HepG2 (cell line): ENCODE measurements around the gene HES7. TPM values are rescaled to one million over a fixed set of nuclear protein-coding genes. Genes with fewer than 3 reads are reported as not detected.

Source experiments
- CBX1 ChIP-seq: IDR thresholded peaks from one replicate; pipeline ENCODE4 v1.6.1; 2016; ENCODE audit warnings: antibody characterized with exemption, low read depth
- CBX5 ChIP-seq: sonication (generic); formaldehyde crosslinking; IDR thresholded peaks from 2 replicates; pipeline ENCODE4 v1.4.0; 2020; ENCODE audit warnings: missing genetic modification reagents, borderline replicate concordance
- CCAR2 ChIP-seq: fragments of 200-400 bp; formaldehyde crosslinking; optimal IDR thresholded peaks from 2 replicates; pipeline ENCODE3; 2018; ENCODE audit warnings: low read depth, mild to moderate bottlenecking, low read length, moderate library complexity
- CREM ChIP-seq, 2 experiments: sonication (generic) in 1 of 2; formaldehyde crosslinking in 1 of 2; IDR thresholded peaks; 2 replicates each; pipeline versions ENCODE4 v1.4.0 to v1.6.1; 2016 to 2020; ENCODE audit warnings: antibody characterized with exemption in 1 of 2, mild to moderate bottlenecking in 1 of 2, missing genetic modification reagents in 1 of 2
- EED ChIP-seq: sonication (generic); formaldehyde crosslinking; IDR thresholded peaks from 2 replicates; pipeline ENCODE4 v1.5.0; 2020; ENCODE audit warnings: mild to moderate bottlenecking, missing genetic modification reagents
- FOXK1 ChIP-seq: sonication (generic); formaldehyde crosslinking; IDR thresholded peaks from 2 replicates; pipeline ENCODE4 v1.4.0; 2020; ENCODE audit warnings: low read depth, missing genetic modification reagents, borderline replicate concordance
- HIVEP1 ChIP-seq: sonication (generic); formaldehyde crosslinking; IDR thresholded peaks from 2 replicates; pipeline ENCODE4 v1.4.0; 2020; ENCODE audit warnings: mild to moderate bottlenecking, missing genetic modification reagents
- KDM3A ChIP-seq: IDR thresholded peaks from 2 replicates; pipeline ENCODE4 v1.6.1; 2018; ENCODE audit warnings: low read depth, missing compliant biosample characterization
- MAF1 ChIP-seq: sonication (generic); formaldehyde crosslinking; IDR thresholded peaks from 2 replicates; pipeline ENCODE4 v1.5.0; 2020; ENCODE audit warnings: missing genetic modification reagents, borderline replicate concordance
- MED1 ChIP-seq: sonication (generic); formaldehyde crosslinking; IDR thresholded peaks from 2 replicates; pipeline ENCODE4 v1.4.0; 2020; ENCODE audit warnings: missing genetic modification reagents
- MYC ChIP-seq: sonication (generic); formaldehyde crosslinking; IDR thresholded peaks from 2 replicates; pipeline ENCODE4 v1.9.0; 2021; ENCODE audit warnings: missing genetic modification reagents, borderline replicate concordance
- ONECUT2 ChIP-seq: sonication (generic); formaldehyde crosslinking; IDR thresholded peaks from 2 replicates; pipeline ENCODE4 v1.4.0; 2020; ENCODE audit warnings: missing genetic modification reagents
- SIN3A ChIP-seq: IDR thresholded peaks from 2 replicates; pipeline ENCODE4 v1.6.1; 2011; ENCODE audit warnings: low read depth, mild to moderate bottlenecking, control low read depth, low read length, borderline replicate concordance
- ZNF468 ChIP-seq: sonication (generic); formaldehyde crosslinking; IDR thresholded peaks from 2 replicates; pipeline ENCODE4 v1.8.0; 2022; ENCODE audit warnings: mild to moderate bottlenecking, moderate library complexity, missing genetic modification reagents
- ZNF746 ChIP-seq: sonication (generic); formaldehyde crosslinking; IDR thresholded peaks from 2 replicates; pipeline ENCODE4 v1.8.0; 2022; ENCODE audit warnings: mild to moderate bottlenecking, missing genetic modification reagents
- ZNF850 ChIP-seq: sonication (generic); formaldehyde crosslinking; conservative IDR thresholded peaks from 2 replicates; pipeline ENCODE4 v1.9.0; 2021; ENCODE audit warnings: mild to moderate bottlenecking, missing genetic modification reagents
- ZSCAN25 ChIP-seq: sonication (generic); formaldehyde crosslinking; IDR thresholded peaks from 2 replicates; pipeline ENCODE4 v1.8.0; 2022; ENCODE audit warnings: mild to moderate bottlenecking, missing genetic modification reagents
- polyA plus RNA-seq, 8 experiments: library from polyadenylated mRNA; depleted of rRNA in 3 of 8; stranded (reverse) in 7 of 8; unstranded in 1 of 8; fragments of >200 nt; fragmentation: Illumina TruSeq in 4 of 8; extraction: Trizol in 4 of 8; gene quantifications; 2 replicates each; pipeline versions ENCODE4 v1.2.1 to v1.2.3, GENCODE V29; 2011 to 2016; ENCODE audit warnings: low read depth in 4 of 8, missing spikeins in 1 of 8, mixed read lengths in 1 of 8; ENCODE audit not compliant: insufficient read depth in 1 of 8
- total RNA-seq, 5 experiments: library from RNA; depleted of rRNA; stranded (reverse); fragments of >200 nt; fragmentation: Illumina TruSeq; extraction: Trizol; gene quantifications; 2 replicates each; pipeline ENCODE4 v1.2.3, GENCODE V29; 2016; ENCODE audit warnings: low read depth in 1 of 5
- TF ChIP-seq, protein P1 (sequence below): sonication (generic); formaldehyde crosslinking; IDR thresholded peaks from 2 replicates; pipeline ENCODE4 v1.4.0; 2020; ENCODE audit warnings: missing genetic modification reagents, borderline replicate concordance
- TF ChIP-seq, protein P2 (sequence below): sonication (generic); formaldehyde crosslinking; IDR thresholded peaks from 2 replicates; pipeline ENCODE4 v1.4.0; 2020; ENCODE audit warnings: mild to moderate bottlenecking, missing genetic modification reagents
- TF ChIP-seq, protein P3 (sequence below): sonication (generic); formaldehyde crosslinking; IDR thresholded peaks from 2 replicates; pipeline ENCODE4 v1.5.1; 2020; ENCODE audit warnings: missing genetic modification reagents, mild to moderate bottlenecking, borderline replicate concordance
- TF ChIP-seq, protein P4 (sequence below): sonication (generic); formaldehyde crosslinking; IDR thresholded peaks from 2 replicates; pipeline ENCODE4 v1.5.0; 2020; ENCODE audit warnings: mild to moderate bottlenecking, missing genetic modification reagents
- TF ChIP-seq, protein P5 (sequence below): sonication (generic); formaldehyde crosslinking; IDR thresholded peaks from 2 replicates; pipeline ENCODE4 v1.9.0; 2022; ENCODE audit warnings: low read depth, missing genetic modification reagents

HES7 gene
- total and polyA plus RNA-seq, 2 of the 13 experiments (the other 11 are each of a cell fraction or from before 2014, with no cell fraction given) = not detected

DNA sequence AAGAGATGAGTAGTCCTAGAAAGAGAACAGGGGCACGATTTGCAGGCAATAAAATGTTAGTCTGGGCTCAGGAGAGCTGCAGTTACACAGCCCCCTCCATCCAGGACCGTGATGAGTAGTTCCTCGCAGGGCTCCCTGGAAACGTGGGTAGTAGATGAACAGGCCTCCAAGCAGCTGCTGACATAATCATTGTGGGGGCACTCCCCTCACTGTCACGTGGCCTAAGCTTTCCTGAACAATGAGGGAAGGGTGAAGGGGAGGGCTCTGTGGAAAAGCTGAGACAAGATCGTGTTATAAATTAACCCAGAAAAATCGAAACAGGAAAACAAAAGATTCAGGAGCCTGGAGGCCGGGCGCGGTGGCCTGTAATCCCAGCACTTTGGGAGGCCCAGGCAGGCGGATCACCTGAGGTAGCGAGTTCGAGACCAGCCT is 29.6 kb upstream of the HES7 start (continued):
- TF ChIP-seq, protein P1, sequence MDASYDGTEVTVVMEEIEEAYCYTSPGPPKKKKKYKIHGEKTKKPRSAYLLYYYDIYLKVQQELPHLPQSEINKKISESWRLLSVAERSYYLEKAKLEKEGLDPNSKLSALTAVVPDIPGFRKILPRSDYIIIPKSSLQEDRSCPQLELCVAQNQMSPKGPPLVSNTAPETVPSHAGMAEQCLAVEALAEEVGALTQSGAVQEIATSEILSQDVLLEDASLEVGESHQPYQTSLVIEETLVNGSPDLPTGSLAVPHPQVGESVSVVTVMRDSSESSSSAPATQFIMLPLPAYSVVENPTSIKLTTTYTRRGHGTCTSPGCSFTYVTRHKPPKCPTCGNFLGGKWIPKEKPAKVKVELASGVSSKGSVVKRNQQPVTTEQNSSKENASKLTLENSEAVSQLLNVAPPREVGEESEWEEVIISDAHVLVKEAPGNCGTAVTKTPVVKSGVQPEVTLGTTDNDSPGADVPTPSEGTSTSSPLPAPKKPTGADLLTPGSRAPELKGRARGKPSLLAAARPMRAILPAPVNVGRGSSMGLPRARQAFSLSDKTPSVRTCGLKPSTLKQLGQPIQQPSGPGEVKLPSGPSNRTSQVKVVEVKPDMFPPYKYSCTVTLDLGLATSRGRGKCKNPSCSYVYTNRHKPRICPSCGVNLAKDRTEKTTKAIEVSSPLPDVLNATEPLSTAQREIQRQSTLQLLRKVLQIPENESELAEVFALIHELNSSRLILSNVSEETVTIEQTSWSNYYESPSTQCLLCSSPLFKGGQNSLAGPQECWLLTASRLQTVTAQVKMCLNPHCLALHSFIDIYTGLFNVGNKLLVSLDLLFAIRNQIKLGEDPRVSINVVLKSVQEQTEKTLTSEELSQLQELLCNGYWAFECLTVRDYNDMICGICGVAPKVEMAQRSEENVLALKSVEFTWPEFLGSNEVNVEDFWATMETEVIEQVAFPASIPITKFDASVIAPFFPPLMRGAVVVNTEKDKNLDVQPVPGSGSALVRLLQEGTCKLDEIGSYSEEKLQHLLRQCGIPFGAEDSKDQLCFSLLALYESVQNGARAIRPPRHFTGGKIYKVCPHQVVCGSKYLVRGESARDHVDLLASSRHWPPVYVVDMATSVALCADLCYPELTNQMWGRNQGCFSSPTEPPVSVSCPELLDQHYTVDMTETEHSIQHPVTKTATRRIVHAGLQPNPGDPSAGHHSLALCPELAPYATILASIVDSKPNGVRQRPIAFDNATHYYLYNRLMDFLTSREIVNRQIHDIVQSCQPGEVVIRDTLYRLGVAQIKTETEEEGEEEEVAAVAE (CRISPR knock-in tag) = no peak
- 0 out of 2 replicates have a peak, but pooled peaks have one; percentile 14 for TF ChIP-seq FOXK1 (CRISPR knock-in tag)
- no peak for TF ChIP-seq ZSCAN25 (CRISPR knock-in tag)
- TF ChIP-seq CBX1 = no peak
- TF ChIP-seq HIVEP1 = peak; percentile 38; the same call in 1 of the 2 replicates
- no peak for TF ChIP-seq ZNF468 (CRISPR knock-in tag)
- no peak for TF ChIP-seq SIN3A
- TF ChIP-seq MAF1 (CRISPR knock-in tag) = no peak
- peak; percentile 47; the same call in 1 of the 2 replicates for TF ChIP-seq MYC (CRISPR knock-in tag)
- TF ChIP-seq ZNF850 (CRISPR knock-in tag) = no peak
- TF ChIP-seq MED1 (CRISPR knock-in tag) = peak; percentile 71
- TF ChIP-seq, protein P2, sequence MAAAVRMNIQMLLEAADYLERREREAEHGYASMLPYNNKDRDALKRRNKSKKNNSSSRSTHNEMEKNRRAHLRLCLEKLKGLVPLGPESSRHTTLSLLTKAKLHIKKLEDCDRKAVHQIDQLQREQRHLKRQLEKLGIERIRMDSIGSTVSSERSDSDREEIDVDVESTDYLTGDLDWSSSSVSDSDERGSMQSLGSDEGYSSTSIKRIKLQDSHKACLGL (CRISPR knock-in tag) = no peak
- TF ChIP-seq, protein P3, sequence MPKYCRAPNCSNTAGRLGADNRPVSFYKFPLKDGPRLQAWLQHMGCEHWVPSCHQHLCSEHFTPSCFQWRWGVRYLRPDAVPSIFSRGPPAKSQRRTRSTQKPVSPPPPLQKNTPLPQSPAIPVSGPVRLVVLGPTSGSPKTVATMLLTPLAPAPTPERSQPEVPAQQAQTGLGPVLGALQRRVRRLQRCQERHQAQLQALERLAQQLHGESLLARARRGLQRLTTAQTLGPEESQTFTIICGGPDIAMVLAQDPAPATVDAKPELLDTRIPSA (CRISPR knock-in tag) = no peak
- TF ChIP-seq, protein P4, sequence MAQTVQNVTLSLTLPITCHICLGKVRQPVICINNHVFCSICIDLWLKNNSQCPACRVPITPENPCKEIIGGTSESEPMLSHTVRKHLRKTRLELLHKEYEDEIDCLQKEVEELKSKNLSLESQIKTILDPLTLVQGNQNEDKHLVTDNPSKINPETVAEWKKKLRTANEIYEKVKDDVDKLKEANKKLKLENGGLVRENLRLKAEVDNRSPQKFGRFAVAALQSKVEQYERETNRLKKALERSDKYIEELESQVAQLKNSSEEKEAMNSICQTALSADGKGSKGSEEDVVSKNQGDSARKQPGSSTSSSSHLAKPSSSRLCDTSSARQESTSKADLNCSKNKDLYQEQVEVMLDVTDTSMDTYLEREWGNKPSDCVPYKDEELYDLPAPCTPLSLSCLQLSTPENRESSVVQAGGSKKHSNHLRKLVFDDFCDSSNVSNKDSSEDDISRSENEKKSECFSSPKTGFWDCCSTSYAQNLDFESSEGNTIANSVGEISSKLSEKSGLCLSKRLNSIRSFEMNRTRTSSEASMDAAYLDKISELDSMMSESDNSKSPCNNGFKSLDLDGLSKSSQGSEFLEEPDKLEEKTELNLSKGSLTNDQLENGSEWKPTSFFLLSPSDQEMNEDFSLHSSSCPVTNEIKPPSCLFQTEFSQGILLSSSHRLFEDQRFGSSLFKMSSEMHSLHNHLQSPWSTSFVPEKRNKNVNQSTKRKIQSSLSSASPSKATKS (CRISPR knock-in tag) = no peak
- TF ChIP-seq CBX5 (CRISPR knock-in tag) = no peak
- TF ChIP-seq ONECUT2 (CRISPR knock-in tag) = peak; percentile 82
- no peak for TF ChIP-seq CCAR2
- TF ChIP-seq CREM (IDR thresholded peaks at IDR 0.05) = no peak
- no peak for TF ChIP-seq CREM (CRISPR knock-in tag; IDR thresholded peaks at IDR 0.05)
- peak; percentile 55; the same call in 1 of the 2 replicates for TF ChIP-seq ZNF746 (CRISPR knock-in tag)
- TF ChIP-seq, protein P5, sequence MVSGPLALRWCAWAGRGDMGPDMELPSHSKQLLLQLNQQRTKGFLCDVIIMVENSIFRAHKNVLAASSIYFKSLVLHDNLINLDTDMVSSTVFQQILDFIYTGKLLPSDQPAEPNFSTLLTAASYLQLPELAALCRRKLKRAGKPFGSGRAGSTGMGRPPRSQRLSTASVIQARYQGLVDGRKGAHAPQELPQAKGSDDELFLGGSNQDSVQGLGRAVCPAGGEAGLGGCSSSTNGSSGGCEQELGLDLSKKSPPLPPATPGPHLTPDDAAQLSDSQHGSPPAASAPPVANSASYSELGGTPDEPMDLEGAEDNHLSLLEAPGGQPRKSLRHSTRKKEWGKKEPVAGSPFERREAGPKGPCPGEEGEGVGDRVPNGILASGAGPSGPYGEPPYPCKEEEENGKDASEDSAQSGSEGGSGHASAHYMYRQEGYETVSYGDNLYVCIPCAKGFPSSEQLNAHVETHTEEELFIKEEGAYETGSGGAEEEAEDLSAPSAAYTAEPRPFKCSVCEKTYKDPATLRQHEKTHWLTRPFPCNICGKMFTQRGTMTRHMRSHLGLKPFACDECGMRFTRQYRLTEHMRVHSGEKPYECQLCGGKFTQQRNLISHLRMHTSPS (CRISPR knock-in tag) = no peak
- no peak for TF ChIP-seq EED
- no peak for TF ChIP-seq KDM3A (CRISPR knock-in tag)
